ENCODE data around the gene TLR10. TPM values are rescaled to one million over a fixed set of nuclear protein-coding genes. Genes with fewer than 3 reads are reported as not detected.

Gene TLR10
- total RNA-seq, 1 donor from 2014 or later: not detected

DNA sequence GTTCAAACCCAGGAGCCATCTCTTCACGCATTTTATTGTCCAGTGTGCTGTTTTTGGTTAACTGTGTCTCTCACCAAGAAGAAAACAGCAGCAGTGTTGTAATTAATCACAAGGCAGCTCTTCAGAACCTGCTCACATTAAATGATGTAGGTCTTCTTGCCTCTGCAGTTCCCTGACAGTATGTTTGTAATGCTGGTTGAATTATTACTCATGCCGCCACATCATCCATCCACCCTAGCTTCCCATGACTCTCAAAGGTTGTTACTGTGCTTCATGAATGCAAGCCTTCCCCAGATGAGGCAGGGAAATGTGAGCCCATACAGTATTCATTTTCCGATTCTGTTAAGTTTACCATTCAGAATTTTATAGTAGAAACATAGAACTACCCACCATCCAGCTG is 17.4 kb downstream of the TLR10 start:
- Mint-ChIP-seq H3K27me3 (ENCODE audit: unreplicated experiment) (no peaks in the 10 kb centered on the region), H3K4me3 (ENCODE audit: unreplicated experiment) (no peak overlapping the region), H3K27ac (ENCODE audit: unreplicated experiment) (no peak overlapping the region), H3K36me3 (ENCODE audit: unreplicated experiment) (peaks cover 4% of the 10 kb centered on the region), H3K9me3 (ENCODE audit: unreplicated experiment) (peaks cover 2% of the 10 kb centered on the region), H3K4me1 (ENCODE audit: low read depth, unreplicated experiment) (peaks cover 1% of the 10 kb centered on the region)
- DNase-seq: no peak
- TF ChIP-seq, protein P1, sequence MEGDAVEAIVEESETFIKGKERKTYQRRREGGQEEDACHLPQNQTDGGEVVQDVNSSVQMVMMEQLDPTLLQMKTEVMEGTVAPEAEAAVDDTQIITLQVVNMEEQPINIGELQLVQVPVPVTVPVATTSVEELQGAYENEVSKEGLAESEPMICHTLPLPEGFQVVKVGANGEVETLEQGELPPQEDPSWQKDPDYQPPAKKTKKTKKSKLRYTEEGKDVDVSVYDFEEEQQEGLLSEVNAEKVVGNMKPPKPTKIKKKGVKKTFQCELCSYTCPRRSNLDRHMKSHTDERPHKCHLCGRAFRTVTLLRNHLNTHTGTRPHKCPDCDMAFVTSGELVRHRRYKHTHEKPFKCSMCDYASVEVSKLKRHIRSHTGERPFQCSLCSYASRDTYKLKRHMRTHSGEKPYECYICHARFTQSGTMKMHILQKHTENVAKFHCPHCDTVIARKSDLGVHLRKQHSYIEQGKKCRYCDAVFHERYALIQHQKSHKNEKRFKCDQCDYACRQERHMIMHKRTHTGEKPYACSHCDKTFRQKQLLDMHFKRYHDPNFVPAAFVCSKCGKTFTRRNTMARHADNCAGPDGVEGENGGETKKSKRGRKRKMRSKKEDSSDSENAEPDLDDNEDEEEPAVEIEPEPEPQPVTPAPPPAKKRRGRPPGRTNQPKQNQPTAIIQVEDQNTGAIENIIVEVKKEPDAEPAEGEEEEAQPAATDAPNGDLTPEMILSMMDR (IDR thresholded peaks at IDR 0.05; ENCODE audit: partially characterized antibody, unreplicated experiment): no peak

DNA sequence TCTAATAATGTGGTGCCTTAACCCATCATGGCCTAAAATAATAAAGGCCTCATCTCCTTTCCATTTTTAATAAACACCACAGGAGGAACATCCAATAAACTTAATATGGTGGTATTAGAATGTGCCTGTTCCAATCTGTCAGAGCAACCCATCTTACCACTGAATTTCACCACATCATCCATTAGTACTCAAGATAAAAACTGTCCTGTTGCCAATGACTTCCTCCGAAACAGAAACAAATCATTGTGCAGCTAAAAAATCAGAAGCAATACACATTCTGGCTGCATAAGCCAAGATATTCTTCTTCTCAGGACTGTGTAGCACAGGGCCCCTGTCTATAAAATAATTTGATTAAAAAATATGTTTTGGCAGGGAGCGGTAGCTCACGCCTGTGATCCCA is 18.5 kb downstream of the TLR10 start:
- TF ChIP-seq, protein P1 (IDR thresholded peaks at IDR 0.05; ENCODE audit: partially characterized antibody, unreplicated experiment): no peak
- H3K4me3 Mint-ChIP-seq (ENCODE audit: unreplicated experiment): no peak overlapping the region
- peaks cover 3% of the 10 kb centered on the region for H3K4me1 Mint-ChIP-seq (ENCODE audit: low read depth, unreplicated experiment)
- H3K27ac Mint-ChIP-seq (ENCODE audit: unreplicated experiment): no peak overlapping the region
- DNase-seq: no peak
- H3K36me3 Mint-ChIP-seq (ENCODE audit: unreplicated experiment): peaks cover 4% of the 10 kb centered on the region
- no peaks in the 10 kb centered on the region for H3K27me3 Mint-ChIP-seq (ENCODE audit: unreplicated experiment)
- H3K9me3 Mint-ChIP-seq (ENCODE audit: unreplicated experiment): peaks cover 2% of the 10 kb centered on the region

DNA sequence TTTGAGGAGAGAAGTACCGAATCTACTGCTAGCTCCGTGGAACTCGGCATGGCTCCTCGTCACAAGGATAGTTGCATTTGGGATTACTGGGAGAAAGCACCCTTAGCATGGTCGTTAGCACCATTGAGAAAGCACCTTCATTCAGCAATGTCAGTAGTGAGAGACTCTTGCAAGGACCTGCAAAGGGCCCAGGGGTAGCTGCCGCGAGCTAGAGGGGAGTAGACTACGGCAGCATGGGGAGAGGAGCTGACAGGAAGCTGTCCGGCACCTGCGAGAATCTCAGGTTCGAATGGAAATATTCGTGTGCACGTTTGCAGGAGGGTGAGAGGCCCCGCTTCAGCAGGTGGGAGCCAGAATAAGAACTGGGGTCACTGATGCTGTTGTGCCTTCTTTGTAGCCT is 20.2 kb downstream of the TLR10 start:
- Mint-ChIP-seq H3K36me3 (ENCODE audit: unreplicated experiment) (peaks cover 4% of the 10 kb centered on the region), H3K27me3 (ENCODE audit: unreplicated experiment) (no peaks in the 10 kb centered on the region), H3K9me3 (ENCODE audit: unreplicated experiment) (no peaks in the 10 kb centered on the region), H3K4me3 (ENCODE audit: unreplicated experiment) (no peak overlapping the region), H3K4me1 (ENCODE audit: low read depth, unreplicated experiment) (peaks cover 4% of the 10 kb centered on the region), H3K27ac (ENCODE audit: unreplicated experiment) (no peak overlapping the region)
- DNase-seq: no peak
- TF ChIP-seq, protein P1 (IDR thresholded peaks at IDR 0.05; ENCODE audit: partially characterized antibody, unreplicated experiment): no peak

DNA sequence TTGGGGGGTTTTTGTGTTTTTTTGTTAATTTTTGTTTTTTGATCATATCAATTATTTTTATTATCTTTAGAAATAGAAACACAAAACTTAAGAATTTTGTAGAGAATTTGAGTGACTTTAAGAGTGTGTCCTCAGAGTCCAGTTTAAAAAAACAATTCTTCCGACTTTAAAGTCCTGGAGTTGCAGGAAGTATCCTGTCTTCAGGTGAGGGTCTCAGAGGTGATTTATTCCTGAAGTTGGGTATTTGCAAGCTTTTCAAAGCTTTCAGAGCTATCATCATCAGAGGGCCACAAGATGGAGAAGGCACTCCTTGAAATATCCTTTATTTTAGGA is 23.0 kb downstream of the TLR10 start:
- Mint-ChIP-seq H3K27ac (ENCODE audit: unreplicated experiment) (no peak overlapping the region), H3K4me1 (ENCODE audit: low read depth, unreplicated experiment) (peaks cover 4% of the 10 kb centered on the region), H3K4me3 (ENCODE audit: unreplicated experiment) (no peak overlapping the region), H3K27me3 (ENCODE audit: unreplicated experiment) (no peaks in the 10 kb centered on the region), H3K36me3 (ENCODE audit: unreplicated experiment) (no peaks in the 10 kb centered on the region), H3K9me3 (ENCODE audit: unreplicated experiment) (no peaks in the 10 kb centered on the region)
- no peak for DNase-seq
- TF ChIP-seq, protein P1 (IDR thresholded peaks at IDR 0.05; ENCODE audit: partially characterized antibody, unreplicated experiment): no peak

DNA sequence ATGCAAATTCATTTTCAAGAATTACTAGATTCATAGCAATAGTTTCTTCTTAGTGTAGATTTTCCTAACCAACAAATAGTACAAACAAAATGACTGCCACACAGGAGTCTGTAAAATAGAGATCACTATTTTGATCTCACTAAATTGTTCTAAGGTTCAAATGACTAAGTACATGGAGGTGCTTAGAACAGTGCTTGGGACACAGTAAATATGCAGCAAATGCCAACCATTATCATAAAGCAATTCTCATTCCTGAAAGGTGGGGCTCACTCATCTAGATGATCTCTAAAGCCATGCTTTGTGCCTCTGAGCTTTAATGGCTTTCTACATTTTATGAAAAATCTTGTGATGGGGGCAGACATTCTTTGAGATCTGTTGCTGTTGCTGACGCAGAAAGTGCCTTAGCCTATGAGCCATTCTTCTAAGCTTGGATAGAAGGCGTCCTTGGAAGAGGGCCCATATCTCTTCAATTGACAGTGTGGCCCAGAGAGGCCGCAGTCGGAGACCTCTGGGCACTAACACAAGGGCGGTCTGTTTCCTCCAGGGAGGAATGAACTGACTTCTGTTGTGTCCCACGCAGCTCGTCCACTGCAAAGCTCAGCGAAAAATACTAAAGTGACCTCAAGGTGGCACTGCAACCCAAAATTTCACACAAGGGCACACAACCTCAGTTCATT is 23.5 kb downstream of the TLR10 start:
- Mint-ChIP-seq H3K27me3 (ENCODE audit: unreplicated experiment) (no peaks in the 10 kb centered on the region), H3K4me1 (ENCODE audit: low read depth, unreplicated experiment) (peaks cover 4% of the 10 kb centered on the region), H3K9me3 (ENCODE audit: unreplicated experiment) (no peaks in the 10 kb centered on the region), H3K27ac (ENCODE audit: unreplicated experiment) (no peak overlapping the region), H3K36me3 (ENCODE audit: unreplicated experiment) (no peaks in the 10 kb centered on the region), H3K4me3 (ENCODE audit: unreplicated experiment) (no peak overlapping the region)
- TF ChIP-seq, protein P1 (IDR thresholded peaks at IDR 0.05; ENCODE audit: partially characterized antibody, unreplicated experiment): peak; percentile 82
- DNase-seq: peak; percentile 62

Measured in glutamatergic neuron (in vitro differentiated cells).